WTC11 (cell line): ENCODE measurements around the gene XPNPEP3. TPM values are rescaled to one million over a fixed set of nuclear protein-coding genes. Genes with fewer than 3 reads are reported as not detected.

Source experiments
- ATAC-seq: fragments of 200-7000 bp; cut with Tn5 transposase; 2 replicates; pipeline ENCODE4 v1.10.0; 2021; ENCODE audit warnings: mild to moderate bottlenecking, moderate library complexity
- CTCF ChIA-PET: fragments of 300-600 bp; sonication (Branson Sonifier 250); formaldehyde crosslinking; loops from one replicate; lab custom pipeline; 2021; ENCODE audit warnings: antibody characterized with exemption; lab: Charles Lee
- POLR2A ChIA-PET: fragments of 350-600 bp; sonication (Branson Sonifier 250); formaldehyde crosslinking; loops from one replicate; lab custom pipeline; 2021; ENCODE audit warnings: antibody characterized with exemption; lab: Charles Lee
- DNase-seq: peaks from one replicate; pipeline ENCODE4 v3.0.0; 2021; ENCODE audit warnings: low spot score
- H3K27ac Mint-ChIP-seq: 2 replicates; pipeline ENCODE4 v1.8.0; 2021; ENCODE audit warnings: mixed read lengths
- H3K27me3 Mint-ChIP-seq: 2 replicates; pipeline ENCODE4 v1.8.0; 2021; ENCODE audit warnings: low read depth, mild to moderate bottlenecking, moderate library complexity, mixed read lengths
- H3K36me3 Mint-ChIP-seq: 2 replicates; pipeline ENCODE4 v1.8.0; 2021; ENCODE audit warnings: mixed read lengths
- H3K4me1 Mint-ChIP-seq: 2 replicates; pipeline ENCODE4 v1.8.0; 2022; ENCODE audit warnings: mixed read lengths
- H3K4me3 Mint-ChIP-seq: 2 replicates; pipeline ENCODE4 v1.8.0; 2021; ENCODE audit warnings: mild to moderate bottlenecking, moderate library complexity, mixed read lengths
- H3K9me3 Mint-ChIP-seq: 2 replicates; pipeline ENCODE4 v1.8.0; 2021; ENCODE audit warnings: mixed read lengths
- CBFB ChIP-seq: sonication (generic); formaldehyde crosslinking; IDR thresholded peaks from 2 replicates; pipeline ENCODE4 v1.8.1; 2022; ENCODE audit warnings: mild to moderate bottlenecking, low read depth, missing genetic modification reagents
- CREB1 ChIP-seq: sonication (generic); formaldehyde crosslinking; IDR thresholded peaks from 2 replicates; pipeline ENCODE4 v1.8.0; 2023; ENCODE audit warnings: mild to moderate bottlenecking, missing genetic modification reagents
- FOXP1 ChIP-seq: sonication (generic); formaldehyde crosslinking; IDR thresholded peaks from 2 replicates; pipeline ENCODE4 v1.8.0; 2022; ENCODE audit warnings: missing genetic modification reagents, mild to moderate bottlenecking, moderate library complexity, borderline replicate concordance
- HMGA2 ChIP-seq: fragments of 250-450 bp; sonication (Bioruptor Pico); IDR thresholded peaks from 2 replicates; pipeline ENCODE4 v1.4.0; 2021; ENCODE audit warnings: mild to moderate bottlenecking, moderate library complexity
- KAT7 ChIP-seq: sonication (generic); formaldehyde crosslinking; IDR thresholded peaks from 2 replicates; pipeline ENCODE4 v1.8.1; 2023; ENCODE audit warnings: missing genetic modification reagents, mild to moderate bottlenecking, borderline replicate concordance
- NFATC4 ChIP-seq: fragments of 250-450 bp; sonication (Bioruptor Pico); IDR thresholded peaks from 2 replicates; pipeline ENCODE4 v1.9.0; 2021; ENCODE audit warnings: mild to moderate bottlenecking
- NR3C1 ChIP-seq: sonication (generic); formaldehyde crosslinking; conservative IDR thresholded peaks from 2 replicates; pipeline ENCODE4 v1.8.1; 2023; ENCODE audit warnings: low read depth, mild to moderate bottlenecking, missing genetic modification reagents
- OVOL2 ChIP-seq: fragments of 250-450 bp; sonication (Bioruptor Pico); IDR thresholded peaks from 2 replicates; pipeline ENCODE4 v1.9.0; 2021; ENCODE audit warnings: mild to moderate bottlenecking, borderline replicate concordance
- SOX15 ChIP-seq: fragments of 250-450 bp; sonication (Bioruptor Pico); IDR thresholded peaks from 2 replicates; pipeline ENCODE4 v1.9.0; 2021; ENCODE audit warnings: mild to moderate bottlenecking
- ZNF138 ChIP-seq: sonication (generic); formaldehyde crosslinking; conservative IDR thresholded peaks from 2 replicates; pipeline ENCODE4 v1.8.1; 2022; ENCODE audit warnings: mild to moderate bottlenecking, moderate library complexity, missing genetic modification reagents
- ZNF263 ChIP-seq: sonication (generic); formaldehyde crosslinking; IDR thresholded peaks from 2 replicates; pipeline ENCODE4 v1.8.1; 2022; ENCODE audit warnings: low read depth, mild to moderate bottlenecking, moderate library complexity, missing genetic modification reagents
- ZNF416 ChIP-seq: fragments of 250-450 bp; sonication (Bioruptor Pico); IDR thresholded peaks from 2 replicates; pipeline ENCODE4 v1.9.0; 2021; ENCODE audit warnings: mild to moderate bottlenecking, inconsistent platforms
- ZNF423 ChIP-seq: fragments of 250-450 bp; sonication (Bioruptor Pico); IDR thresholded peaks from 2 replicates; pipeline ENCODE4 v2.1.2; 2022; ENCODE audit warnings: mild to moderate bottlenecking, moderate library complexity
- ZNF671 ChIP-seq: fragments of 250-450 bp; sonication (Bioruptor Pico); IDR thresholded peaks from 2 replicates; pipeline ENCODE4 v1.8.0; 2021; ENCODE audit warnings: mild to moderate bottlenecking
- total RNA-seq: library from RNA; stranded (reverse); gene quantifications from 3 replicates; pipeline ENCODE4 v1.2.3, GENCODE V29; 2021
- TF ChIP-seq, protein P1 (sequence below): sonication (generic); formaldehyde crosslinking; IDR thresholded peaks from 2 replicates; pipeline ENCODE4 v1.8.1; 2022; ENCODE audit warnings: mild to moderate bottlenecking, moderate library complexity, missing genetic modification reagents
- TF ChIP-seq, protein P2 (sequence below): sonication (generic); formaldehyde crosslinking; IDR thresholded peaks from 2 replicates; pipeline ENCODE4 v1.8.0; 2022; ENCODE audit warnings: mild to moderate bottlenecking, missing genetic modification reagents
- TF ChIP-seq, protein P3 (sequence below): sonication (generic); formaldehyde crosslinking; IDR thresholded peaks from 2 replicates; pipeline ENCODE4 v1.8.0; 2023; ENCODE audit warnings: missing genetic modification reagents, mild to moderate bottlenecking, borderline replicate concordance
- TF ChIP-seq, protein P4 (sequence below): sonication (generic); formaldehyde crosslinking; IDR thresholded peaks from 2 replicates; pipeline ENCODE4 v1.8.0; 2022; ENCODE audit warnings: missing genetic modification reagents
- TF ChIP-seq, protein P5 (sequence below): sonication (generic); formaldehyde crosslinking; IDR thresholded peaks from 2 replicates; pipeline ENCODE4 v1.8.1; 2023; ENCODE audit warnings: mild to moderate bottlenecking, missing genetic modification reagents, moderate library complexity
- TF ChIP-seq, protein P6 (sequence below): sonication (generic); formaldehyde crosslinking; IDR thresholded peaks from 2 replicates; pipeline ENCODE4 v1.8.1; 2023; ENCODE audit warnings: mild to moderate bottlenecking, missing genetic modification reagents
- TF ChIP-seq, protein P7 (sequence below): sonication (generic); formaldehyde crosslinking; IDR thresholded peaks from 2 replicates; pipeline ENCODE4 v1.8.1; 2023; ENCODE audit warnings: mild to moderate bottlenecking, missing genetic modification reagents

The XPNPEP3 gene
- total RNA-seq, 1 experiment from 2014 or later: 28.2 TPM

DNA sequence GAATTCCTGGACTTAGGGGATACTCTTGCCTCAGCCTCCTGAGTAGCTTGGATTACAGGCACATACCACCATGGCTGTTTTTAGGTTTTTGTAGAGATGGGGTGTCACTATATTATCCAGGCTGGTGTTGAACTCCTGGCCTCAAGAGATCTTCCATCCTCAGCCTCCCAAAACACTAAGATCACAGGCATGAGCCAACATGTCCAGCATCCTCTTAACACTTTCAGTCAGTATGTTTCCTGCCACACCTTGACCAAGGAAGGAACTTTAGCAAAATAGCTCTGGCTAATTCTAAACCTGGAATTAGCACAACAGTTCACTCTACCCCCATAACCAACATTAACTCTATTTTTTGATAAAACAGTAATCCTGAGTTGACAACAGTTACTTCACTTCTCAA lies 32.2 kb downstream of the XPNPEP3 start (continued):
- TF ChIP-seq ZNF416: no peak
- TF ChIP-seq, protein P1, sequence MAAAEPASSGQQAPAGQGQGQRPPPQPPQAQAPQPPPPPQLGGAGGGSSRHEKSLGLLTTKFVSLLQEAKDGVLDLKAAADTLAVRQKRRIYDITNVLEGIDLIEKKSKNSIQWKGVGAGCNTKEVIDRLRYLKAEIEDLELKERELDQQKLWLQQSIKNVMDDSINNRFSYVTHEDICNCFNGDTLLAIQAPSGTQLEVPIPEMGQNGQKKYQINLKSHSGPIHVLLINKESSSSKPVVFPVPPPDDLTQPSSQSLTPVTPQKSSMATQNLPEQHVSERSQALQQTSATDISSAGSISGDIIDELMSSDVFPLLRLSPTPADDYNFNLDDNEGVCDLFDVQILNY: no peak
- TF ChIP-seq, protein P2, sequence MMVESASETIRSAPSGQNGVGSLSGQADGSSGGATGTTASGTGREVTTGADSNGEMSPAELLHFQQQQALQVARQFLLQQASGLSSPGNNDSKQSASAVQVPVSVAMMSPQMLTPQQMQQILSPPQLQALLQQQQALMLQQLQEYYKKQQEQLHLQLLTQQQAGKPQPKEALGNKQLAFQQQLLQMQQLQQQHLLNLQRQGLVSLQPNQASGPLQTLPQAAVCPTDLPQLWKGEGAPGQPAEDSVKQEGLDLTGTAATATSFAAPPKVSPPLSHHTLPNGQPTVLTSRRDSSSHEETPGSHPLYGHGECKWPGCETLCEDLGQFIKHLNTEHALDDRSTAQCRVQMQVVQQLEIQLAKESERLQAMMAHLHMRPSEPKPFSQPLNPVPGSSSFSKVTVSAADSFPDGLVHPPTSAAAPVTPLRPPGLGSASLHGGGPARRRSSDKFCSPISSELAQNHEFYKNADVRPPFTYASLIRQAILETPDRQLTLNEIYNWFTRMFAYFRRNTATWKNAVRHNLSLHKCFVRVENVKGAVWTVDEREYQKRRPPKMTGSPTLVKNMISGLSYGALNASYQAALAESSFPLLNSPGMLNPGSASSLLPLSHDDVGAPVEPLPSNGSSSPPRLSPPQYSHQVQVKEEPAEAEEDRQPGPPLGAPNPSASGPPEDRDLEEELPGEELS (CRISPR knock-in tag): no peak
- no peak for TF ChIP-seq HMGA2 (CRISPR knock-in tag)
- TF ChIP-seq, all 79 proteins: peak for 0

DNA sequence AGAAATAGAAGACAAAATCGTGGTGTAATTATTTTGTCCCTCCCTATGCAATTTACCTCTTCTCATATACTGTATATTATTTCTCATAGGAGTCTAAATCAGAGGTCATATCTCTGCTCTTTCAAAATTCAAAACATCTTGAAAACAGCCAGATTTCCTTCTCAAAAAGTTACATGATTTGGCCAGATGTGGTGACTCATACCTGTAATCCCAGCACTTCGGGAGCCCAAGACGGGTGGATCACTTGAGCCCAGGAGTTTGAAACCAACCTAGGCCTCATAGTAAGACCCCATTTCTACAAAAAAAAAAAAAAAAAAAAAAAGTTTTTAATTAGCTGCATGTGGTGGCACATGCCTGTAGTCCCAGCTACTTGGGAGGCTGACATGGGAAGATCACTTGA lies 33.9 kb downstream of the XPNPEP3 start:
- no peak for TF ChIP-seq CREB1 (CRISPR knock-in tag)
- TF ChIP-seq, protein P3, sequence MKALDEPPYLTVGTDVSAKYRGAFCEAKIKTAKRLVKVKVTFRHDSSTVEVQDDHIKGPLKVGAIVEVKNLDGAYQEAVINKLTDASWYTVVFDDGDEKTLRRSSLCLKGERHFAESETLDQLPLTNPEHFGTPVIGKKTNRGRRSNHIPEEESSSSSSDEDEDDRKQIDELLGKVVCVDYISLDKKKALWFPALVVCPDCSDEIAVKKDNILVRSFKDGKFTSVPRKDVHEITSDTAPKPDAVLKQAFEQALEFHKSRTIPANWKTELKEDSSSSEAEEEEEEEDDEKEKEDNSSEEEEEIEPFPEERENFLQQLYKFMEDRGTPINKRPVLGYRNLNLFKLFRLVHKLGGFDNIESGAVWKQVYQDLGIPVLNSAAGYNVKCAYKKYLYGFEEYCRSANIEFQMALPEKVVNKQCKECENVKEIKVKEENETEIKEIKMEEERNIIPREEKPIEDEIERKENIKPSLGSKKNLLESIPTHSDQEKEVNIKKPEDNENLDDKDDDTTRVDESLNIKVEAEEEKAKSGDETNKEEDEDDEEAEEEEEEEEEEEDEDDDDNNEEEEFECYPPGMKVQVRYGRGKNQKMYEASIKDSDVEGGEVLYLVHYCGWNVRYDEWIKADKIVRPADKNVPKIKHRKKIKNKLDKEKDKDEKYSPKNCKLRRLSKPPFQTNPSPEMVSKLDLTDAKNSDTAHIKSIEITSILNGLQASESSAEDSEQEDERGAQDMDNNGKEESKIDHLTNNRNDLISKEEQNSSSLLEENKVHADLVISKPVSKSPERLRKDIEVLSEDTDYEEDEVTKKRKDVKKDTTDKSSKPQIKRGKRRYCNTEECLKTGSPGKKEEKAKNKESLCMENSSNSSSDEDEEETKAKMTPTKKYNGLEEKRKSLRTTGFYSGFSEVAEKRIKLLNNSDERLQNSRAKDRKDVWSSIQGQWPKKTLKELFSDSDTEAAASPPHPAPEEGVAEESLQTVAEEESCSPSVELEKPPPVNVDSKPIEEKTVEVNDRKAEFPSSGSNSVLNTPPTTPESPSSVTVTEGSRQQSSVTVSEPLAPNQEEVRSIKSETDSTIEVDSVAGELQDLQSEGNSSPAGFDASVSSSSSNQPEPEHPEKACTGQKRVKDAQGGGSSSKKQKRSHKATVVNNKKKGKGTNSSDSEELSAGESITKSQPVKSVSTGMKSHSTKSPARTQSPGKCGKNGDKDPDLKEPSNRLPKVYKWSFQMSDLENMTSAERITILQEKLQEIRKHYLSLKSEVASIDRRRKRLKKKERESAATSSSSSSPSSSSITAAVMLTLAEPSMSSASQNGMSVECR (CRISPR knock-in tag): no peak
- TF ChIP-seq SOX15: no peak
- TF ChIP-seq ZNF138 (CRISPR knock-in tag): no peak
- TF ChIP-seq OVOL2 (CRISPR knock-in tag): no peak
- TF ChIP-seq, protein P4, sequence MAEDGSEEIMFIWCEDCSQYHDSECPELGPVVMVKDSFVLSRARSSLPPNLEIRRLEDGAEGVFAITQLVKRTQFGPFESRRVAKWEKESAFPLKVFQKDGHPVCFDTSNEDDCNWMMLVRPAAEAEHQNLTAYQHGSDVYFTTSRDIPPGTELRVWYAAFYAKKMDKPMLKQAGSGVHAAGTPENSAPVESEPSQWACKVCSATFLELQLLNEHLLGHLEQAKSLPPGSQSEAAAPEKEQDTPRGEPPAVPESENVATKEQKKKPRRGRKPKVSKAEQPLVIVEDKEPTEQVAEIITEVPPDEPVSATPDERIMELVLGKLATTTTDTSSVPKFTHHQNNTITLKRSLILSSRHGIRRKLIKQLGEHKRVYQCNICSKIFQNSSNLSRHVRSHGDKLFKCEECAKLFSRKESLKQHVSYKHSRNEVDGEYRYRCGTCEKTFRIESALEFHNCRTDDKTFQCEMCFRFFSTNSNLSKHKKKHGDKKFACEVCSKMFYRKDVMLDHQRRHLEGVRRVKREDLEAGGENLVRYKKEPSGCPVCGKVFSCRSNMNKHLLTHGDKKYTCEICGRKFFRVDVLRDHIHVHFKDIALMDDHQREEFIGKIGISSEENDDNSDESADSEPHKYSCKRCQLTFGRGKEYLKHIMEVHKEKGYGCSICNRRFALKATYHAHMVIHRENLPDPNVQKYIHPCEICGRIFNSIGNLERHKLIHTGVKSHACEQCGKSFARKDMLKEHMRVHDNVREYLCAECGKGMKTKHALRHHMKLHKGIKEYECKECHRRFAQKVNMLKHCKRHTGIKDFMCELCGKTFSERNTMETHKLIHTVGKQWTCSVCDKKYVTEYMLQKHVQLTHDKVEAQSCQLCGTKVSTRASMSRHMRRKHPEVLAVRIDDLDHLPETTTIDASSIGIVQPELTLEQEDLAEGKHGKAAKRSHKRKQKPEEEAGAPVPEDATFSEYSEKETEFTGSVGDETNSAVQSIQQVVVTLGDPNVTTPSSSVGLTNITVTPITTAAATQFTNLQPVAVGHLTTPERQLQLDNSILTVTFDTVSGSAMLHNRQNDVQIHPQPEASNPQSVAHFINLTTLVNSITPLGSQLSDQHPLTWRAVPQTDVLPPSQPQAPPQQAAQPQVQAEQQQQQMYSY (CRISPR knock-in tag): no peak
- no peak for TF ChIP-seq KAT7 (CRISPR knock-in tag)
- no peak for TF ChIP-seq FOXP1 (CRISPR knock-in tag)
- no peak for TF ChIP-seq ZNF263
- TF ChIP-seq, protein P5, sequence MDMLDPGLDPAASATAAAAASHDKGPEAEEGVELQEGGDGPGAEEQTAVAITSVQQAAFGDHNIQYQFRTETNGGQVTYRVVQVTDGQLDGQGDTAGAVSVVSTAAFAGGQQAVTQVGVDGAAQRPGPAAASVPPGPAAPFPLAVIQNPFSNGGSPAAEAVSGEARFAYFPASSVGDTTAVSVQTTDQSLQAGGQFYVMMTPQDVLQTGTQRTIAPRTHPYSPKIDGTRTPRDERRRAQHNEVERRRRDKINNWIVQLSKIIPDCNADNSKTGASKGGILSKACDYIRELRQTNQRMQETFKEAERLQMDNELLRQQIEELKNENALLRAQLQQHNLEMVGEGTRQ: no peak
- no peak for TF ChIP-seq ZNF423
- TF ChIP-seq CBFB (CRISPR knock-in tag): no peak
- TF ChIP-seq, protein P6, sequence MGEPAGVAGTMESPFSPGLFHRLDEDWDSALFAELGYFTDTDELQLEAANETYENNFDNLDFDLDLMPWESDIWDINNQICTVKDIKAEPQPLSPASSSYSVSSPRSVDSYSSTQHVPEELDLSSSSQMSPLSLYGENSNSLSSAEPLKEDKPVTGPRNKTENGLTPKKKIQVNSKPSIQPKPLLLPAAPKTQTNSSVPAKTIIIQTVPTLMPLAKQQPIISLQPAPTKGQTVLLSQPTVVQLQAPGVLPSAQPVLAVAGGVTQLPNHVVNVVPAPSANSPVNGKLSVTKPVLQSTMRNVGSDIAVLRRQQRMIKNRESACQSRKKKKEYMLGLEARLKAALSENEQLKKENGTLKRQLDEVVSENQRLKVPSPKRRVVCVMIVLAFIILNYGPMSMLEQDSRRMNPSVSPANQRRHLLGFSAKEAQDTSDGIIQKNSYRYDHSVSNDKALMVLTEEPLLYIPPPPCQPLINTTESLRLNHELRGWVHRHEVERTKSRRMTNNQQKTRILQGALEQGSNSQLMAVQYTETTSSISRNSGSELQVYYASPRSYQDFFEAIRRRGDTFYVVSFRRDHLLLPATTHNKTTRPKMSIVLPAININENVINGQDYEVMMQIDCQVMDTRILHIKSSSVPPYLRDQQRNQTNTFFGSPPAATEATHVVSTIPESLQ (CRISPR knock-in tag): no peak
- no peak for TF ChIP-seq HMGA2 (CRISPR knock-in tag)
- TF ChIP-seq NR3C1 (CRISPR knock-in tag): no peak
- no peak for TF ChIP-seq NFATC4 (CRISPR knock-in tag)
- TF ChIP-seq ZNF671 (CRISPR knock-in tag): no peak
- TF ChIP-seq, protein P7, sequence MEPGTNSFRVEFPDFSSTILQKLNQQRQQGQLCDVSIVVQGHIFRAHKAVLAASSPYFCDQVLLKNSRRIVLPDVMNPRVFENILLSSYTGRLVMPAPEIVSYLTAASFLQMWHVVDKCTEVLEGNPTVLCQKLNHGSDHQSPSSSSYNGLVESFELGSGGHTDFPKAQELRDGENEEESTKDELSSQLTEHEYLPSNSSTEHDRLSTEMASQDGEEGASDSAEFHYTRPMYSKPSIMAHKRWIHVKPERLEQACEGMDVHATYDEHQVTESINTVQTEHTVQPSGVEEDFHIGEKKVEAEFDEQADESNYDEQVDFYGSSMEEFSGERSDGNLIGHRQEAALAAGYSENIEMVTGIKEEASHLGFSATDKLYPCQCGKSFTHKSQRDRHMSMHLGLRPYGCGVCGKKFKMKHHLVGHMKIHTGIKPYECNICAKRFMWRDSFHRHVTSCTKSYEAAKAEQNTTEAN (CRISPR knock-in tag): no peak
- TF ChIP-seq, all 79 proteins: peak for 0
- DNase-seq (no peak), ATAC-seq (no peak)
- Mint-ChIP-seq H3K4me3 (no peak overlapping the region), H3K27me3 (no peaks in the 10 kb centered on the region), H3K36me3 (peaks cover 38% of the 10 kb centered on the region), H3K9me3 (no peaks in the 10 kb centered on the region), H3K27ac (no peak overlapping the region), H3K4me1 (no peaks in the 10 kb centered on the region)
- ChIA-PET CTCF (interaction anchor here (1.5 to 2.3 kb wide), 2 partner anchors 8 to 32 kb away, joined by 5 to 6 read pairs; no protein-coding TSS in a partner anchor), POLR2A (no interaction called here)
